GM21528 (cell line): ENCODE results near the gene ZSCAN5B.
"Not testable (repeated sequence)": the region's sequence is repeated elsewhere in the genome, so short reads cannot be mapped to it uniquely, and the experiment has no call there.

Experiments
- ATAC-seq: cut with Tn5 transposase; IDR thresholded peaks from one replicate; pipeline ENCODE4 v1.9.1; 2021; ENCODE audit warnings: mild to moderate bottlenecking, moderate library complexity; ENCODE audit not compliant: unreplicated experiment, low FRiP score

ZSCAN5B gene, protein sequence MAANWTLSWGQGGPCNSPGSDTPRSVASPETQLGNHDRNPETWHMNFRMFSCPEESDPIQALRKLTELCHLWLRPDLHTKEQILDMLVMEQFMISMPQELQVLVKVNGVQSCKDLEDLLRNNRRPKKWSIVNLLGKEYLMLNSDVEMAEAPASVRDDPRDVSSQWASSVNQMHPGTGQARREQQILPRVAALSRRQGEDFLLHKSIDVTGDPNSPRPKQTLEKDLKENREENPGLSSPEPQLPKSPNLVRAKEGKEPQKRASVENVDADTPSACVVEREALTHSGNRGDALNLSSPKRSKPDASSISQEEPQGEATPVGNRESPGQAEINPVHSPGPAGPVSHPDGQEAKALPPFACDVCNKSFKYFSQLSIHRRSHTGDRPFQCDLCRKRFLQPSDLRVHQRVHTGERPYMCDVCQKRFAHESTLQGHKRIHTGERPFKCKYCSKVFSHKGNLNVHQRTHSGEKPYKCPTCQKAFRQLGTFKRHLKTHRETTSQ

DNA sequence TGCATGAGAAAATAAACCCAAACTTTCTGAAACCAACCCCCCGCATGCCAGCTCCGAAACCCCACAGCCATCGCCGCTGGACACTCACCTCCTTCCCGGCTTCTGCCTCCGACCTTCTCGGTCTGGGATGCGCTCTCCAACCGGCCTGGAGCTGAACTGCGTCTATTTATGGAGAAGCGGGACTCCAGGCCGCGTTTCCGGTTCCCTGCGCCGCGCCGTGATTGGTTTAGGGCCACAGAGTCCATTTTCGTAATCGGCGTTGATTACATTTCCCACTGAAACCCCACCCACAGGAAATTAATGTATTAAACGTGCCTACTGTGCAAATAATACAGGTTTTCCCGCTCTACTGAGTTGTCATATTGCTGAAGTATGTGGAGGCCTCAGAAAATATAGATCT, at the start of gene ZSCAN5B:
Gene ZSCAN5B (minus strand): TSS at position 138 of the 400 bp plus-strand sequence. CDS start 4,731 bp downstream, outside the sequence.
- not testable (repeated sequence) for ATAC-seq

DNA sequence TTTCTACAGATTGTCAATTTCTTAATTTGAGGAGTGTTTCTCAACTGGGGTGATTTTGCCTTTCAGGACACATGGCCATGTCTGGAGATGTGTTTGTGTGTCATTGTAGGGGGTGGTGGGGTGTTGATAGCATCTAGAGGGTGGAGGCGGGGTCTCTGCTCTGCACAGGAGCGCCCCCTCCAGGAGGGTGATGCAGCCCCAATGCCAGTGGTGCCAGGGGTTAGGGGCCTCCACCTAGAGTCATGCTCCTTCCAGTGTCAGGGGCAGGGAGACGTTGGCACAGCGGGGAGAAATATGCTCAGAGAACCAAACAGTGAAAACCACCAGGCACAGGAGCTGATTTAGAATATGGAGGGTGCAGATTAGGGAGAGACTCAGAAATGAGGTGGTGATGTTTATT, 48.2 kb upstream of the ZSCAN5B start:
- ATAC-seq: not testable (repeated sequence)

DNA sequence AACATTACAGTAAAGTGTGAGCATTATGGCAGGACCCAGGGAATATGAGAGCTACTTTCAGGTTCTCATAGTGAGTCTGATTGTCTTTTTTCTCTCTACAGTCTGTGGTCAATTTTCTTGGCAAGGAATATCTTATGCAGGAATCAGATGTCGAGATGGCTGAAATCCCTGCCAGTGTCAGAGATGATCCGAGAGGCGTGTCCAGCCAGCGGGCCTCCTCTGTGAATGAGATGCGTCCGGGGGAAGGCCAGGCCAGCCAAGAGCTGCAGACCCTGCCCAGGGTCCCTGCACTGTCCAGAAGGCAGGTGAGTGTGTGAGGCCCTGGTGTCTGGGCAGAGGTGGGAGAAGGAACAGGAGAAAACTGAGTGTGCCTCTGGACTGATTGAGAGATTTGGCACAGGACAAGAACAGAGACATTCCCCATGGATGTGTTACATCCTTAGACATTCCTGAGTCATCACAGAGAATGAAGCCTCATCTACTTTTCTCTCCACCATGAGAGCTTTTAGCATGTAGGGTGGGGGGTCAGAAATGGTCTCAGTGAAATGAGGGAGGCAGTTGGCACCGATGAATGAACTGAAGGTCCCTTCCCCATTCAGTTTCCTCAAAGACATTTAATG, 47.6 kb upstream of the ZSCAN5B start:
- no peak for ATAC-seq

DNA sequence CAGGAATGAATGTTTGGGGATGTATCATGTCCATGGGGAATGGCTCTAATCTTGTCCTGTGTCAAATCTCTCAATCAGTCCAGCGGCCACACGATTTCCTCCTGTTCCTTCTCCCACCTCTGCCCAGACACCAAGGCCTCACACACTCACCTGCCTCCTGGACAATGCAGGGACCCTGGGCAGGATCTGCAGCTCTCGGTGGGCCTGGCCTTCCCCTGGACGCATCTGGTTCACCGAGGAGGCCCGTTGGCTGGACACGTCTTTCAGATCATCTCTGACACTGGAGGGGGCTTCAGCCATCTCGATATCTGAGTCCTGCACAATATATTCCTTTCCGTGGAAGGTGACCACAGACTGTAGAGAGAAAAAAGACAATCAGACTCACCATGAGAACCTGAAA, 25.9 kb upstream of the ZSCAN5B start:
- no peak for ATAC-seq

DNA sequence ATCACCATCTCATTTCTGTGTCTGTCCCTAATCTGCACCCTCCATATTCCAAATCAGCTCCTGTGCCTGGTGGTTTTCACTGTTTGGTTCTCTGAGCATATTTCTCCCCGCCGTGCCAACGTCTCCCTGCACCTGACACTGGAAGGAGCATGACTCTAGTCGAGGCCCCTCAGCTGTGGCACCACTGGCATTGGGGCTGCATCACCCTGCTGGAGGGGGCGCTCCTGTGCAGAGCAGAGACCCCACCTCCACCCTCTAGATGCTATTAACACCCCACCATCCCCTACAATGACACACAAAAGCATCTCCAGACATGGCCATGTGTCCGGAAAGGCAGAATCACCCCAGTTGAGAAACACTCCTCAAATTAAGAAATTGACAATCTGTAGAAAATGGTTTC, 25.3 kb upstream of the ZSCAN5B start:
- ATAC-seq: no peak

DNA sequence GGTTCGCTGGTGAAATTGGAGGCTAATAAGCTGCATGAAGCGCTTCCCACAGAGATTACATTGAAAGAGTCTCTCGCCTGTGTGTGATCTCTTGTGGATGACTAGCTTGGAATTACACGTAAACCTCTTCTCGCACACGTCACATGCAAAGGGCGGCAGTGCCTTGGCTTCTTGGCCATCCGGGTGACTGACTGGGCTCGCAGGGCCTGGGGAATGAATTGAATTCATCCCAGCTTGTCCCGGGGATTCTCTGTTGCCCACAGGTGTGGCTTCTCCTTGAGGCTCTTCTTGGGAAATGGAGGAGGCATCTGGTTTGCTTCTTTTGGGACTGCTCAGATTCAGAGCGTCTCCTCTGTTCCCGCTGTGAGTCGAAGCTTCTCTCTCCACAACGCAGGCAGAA, 24.3 kb upstream of the ZSCAN5B start:
- ATAC-seq: no peak

DNA sequence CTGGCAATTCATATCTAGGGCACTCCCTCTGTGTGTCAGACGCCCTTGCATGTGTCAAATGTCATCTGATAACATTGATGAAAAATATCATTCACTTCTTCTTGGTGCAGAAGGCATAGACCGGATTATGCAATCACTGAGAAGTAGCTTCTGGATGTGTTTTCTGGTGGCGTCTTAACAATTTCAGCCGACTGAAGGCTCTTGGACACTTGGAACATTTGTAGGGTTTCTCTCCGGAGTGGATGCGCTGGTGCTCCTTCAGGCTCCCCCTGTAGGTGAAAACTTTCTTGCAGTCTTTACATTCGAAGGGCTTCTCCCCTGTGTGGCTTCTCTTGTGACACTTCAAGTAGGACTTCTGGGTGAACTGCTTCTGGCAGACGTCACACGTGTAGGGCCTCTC, 23.9 kb upstream of the ZSCAN5B start:
- not testable (repeated sequence) for ATAC-seq

DNA sequence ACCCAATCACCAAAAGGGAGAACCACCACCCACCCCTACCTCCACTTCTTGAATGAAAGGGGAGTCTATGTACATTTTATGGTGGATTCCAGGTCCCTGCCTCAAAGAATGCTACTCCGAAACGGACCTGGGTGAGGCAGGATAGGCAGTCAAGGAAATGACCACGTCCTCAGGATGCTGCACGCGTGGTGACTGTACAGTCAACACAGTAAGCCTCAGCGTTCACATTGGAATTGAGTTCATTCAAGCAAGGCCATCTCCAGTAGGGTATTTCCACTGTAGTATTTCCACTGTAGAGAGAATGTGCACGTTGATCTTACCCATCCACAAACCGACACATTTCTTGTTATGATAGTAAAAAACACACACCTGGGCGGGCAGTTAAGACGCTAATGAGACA, 21.4 kb upstream of the ZSCAN5B start:
- ATAC-seq: no peak

DNA sequence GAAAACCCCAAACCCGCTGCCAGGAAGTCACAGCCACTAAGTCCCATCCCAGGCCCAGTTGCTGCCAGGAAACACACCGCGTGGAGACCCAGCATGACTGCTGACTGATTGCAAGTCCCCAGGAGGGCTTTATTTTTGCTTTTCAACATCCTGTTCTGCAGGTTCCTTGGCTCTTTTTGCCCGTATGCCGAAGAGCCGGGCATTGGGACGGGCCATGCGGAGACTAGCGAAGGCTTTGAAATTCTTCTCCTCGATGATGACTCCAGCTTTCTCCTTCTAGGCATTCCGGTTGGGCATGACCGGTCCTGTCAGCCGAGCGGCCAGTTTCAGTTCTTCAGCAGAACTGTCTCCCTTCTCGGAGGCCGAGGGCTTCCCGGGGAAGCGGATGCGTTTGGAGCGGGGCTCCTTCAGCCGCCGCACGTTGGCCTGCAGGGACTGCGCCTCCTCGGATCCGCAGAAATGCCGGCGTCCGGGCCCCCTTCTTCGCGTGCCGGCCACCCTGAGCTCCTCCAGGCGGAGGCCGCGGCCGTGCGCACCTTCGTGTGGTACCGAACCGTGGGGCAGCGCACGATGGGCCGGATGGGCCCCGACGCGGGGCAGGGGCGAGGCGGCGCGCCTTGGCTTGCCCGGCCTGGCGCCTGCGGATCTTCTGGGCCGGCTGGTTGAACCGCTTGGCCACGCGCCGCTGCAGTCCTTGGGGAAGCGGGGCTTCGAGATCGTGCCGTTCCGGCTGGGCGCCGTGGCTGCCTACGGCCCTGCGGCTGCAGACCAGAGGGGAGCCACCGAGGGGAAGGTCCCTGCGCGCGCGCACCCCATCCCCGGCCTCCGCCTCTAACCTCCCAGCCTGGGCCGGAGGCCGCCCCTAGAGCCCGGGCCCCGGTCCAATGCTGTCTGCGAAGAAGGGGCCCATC, 19.7 kb upstream of the ZSCAN5B start:
- ATAC-seq: no peak

DNA sequence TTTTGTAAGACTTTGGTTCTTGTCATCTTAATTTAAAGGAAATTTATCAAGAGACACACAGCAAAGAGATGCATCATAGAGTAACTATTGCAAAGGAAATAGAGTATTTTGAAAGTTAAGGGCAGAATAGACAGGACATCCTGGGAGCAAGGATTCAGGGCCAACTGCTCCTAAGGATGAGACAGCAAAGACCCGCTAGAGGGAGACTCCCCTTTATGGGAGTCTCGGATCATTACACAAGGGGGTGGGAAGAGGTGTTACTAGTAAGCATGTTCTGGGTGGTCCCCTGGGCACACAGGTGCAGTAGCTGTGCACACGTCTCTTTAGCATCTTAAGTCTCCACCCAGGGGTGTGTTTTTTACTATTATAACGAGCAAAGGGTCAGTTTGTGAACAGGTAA, 14.1 kb upstream of the ZSCAN5B start:
- ATAC-seq: no peak

DNA sequence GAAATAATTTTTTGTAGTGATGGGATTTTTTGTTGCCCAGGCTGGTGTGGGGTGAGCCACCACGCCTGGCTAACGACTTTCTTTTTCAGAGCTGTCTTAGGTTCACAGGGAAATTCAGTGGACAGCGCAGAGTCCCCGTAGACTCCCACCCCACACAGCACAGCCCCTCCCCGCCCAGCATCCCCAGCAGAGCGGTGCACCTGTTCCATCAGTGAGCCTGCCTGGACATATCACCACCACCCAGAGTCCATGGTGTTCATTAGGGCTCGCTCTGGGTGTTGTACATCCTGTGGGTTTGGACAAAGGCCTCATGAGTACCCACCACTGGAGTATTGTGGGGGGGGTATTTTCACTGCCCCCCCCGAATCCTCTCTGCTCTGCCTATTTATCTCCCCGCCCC, 12.5 kb upstream of the ZSCAN5B start:
- ATAC-seq: not testable (repeated sequence)

DNA sequence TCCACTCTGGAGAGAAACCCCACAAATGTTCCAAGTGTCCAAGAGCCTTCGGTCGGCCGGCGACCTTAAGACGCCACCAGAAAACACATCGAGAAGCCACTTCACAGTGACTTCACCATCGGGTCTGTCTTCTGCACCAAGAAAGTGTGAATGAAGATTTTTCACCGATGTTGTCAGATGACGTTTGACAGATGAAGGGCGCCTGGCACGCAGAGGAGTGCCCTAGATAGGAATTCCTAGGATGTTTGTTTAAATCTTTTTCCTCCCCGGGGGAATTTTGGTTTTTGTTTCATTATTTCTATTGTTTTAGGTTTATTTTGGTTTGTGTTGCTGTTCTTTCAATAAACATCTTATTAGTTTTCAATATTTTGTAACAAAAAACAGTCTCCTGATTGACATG, 11.5 kb upstream of the ZSCAN5B start:
- no peak for ATAC-seq

DNA sequence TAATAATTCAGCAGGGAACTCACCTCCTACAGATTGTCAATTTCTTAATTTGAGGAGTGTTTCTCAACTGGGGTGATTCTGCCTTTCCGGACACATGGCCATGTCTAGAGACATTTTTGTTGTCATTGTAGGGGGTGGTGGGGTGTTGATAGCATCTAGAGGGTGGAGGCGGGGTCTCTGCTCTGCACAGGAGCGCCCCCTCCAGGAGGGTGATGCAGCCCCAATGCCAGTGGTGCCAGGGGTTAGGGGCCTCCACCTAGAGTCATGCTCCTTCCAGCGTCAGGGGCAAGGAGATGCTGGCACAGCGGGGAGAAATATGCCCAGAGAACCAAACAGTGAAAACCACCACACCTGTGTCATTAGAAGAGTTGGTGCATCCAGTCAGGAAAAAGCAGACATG, 10.0 kb upstream of the ZSCAN5B start:
- ATAC-seq: not testable (repeated sequence)

DNA sequence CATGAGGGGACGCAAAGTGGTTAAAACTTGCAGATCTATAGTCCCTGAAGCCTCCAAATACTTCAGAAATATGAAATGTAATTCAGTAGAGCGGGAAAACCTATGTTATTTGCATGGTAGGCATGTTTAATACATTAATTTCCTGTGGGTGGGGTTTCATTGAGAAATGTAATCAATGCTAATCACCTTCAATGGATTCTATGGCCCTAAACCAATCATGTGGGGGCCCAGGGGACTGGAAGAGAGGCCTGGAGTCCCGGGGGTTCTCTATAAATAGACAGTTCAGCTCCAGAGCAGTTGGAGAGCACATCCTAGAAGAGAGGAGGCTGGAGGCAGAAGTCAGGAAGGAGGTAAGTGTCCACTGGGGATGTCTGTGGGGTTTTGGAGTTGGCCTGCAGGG, 4.4 kb upstream of the ZSCAN5B start, which contains the start of gene ZSCAN5C:
Gene ZSCAN5C (plus strand): TSS at position 301 of the 400 bp plus-strand sequence. CDS start 3,641 bp downstream, outside the sequence.
- ATAC-seq: no peak

DNA sequence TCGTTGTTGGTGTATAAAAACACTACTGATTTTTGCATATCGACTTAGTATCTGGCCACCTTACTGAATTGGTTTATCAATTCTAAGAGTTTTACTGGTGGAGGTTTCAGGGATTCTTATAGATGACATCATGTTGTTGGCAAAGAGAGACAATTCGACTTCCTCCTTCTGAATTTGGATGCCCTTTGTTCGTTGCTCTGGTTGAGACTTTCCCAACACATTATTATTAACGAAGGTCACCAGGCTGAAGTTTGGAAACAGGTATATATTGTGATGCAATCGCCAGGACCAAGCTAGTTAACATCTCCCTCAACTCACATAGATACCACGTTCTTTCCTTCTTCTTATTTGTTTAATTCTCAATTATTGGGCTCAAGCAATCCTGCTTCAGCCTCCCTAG, 2.1 kb upstream of the ZSCAN5B start:
- ATAC-seq: no peak

DNA sequence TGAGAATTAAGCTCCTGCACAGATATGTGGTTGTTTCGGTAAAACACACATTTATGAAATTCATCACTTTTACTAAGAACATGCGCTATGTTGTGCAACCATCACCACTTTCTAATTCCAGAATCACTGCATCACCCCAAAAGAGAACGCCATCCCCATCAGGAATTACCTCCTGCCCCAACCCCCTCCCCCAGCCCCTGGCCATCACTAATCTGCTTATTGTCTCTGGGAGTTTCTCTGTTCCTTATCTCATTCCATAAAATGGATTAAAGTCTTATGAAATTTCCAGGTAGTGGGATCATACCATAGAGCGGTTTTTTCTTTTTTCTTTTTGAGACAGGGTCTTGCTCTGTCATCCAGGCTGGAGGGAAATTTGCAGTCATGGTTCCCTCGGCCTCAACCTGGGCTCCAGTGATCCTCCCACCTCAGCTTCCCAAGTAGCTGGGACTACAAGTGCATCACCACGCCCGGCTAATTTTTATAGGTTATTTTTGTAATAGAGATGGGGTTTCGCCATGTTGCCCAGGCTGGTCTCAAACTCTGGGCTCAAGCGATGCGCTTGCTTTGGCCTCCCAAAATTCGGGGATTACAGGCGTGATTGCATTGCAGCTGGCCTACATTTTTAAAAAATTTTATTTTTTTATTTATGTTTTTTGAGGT, 3.5 kb downstream of the ZSCAN5B start:
- no peak for ATAC-seq

DNA sequence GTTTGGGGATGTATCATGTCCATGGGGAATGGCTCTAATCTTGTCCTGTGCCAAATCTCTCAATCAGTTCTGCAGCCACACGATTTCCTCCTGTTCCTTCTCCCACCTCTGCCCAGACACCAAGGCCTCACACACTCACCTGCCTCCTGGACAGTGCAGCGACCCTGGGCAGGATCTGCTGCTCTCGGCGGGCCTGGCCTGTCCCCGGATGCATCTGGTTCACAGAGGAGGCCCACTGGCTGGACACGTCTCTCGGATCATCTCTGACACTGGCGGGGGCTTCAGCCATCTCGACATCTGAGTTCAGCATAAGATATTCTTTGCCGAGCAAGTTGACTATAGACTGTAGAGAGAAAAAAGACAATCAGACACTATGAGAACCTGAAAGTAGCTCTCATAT, 5.9 kb downstream of the ZSCAN5B start:
- no peak for ATAC-seq

DNA sequence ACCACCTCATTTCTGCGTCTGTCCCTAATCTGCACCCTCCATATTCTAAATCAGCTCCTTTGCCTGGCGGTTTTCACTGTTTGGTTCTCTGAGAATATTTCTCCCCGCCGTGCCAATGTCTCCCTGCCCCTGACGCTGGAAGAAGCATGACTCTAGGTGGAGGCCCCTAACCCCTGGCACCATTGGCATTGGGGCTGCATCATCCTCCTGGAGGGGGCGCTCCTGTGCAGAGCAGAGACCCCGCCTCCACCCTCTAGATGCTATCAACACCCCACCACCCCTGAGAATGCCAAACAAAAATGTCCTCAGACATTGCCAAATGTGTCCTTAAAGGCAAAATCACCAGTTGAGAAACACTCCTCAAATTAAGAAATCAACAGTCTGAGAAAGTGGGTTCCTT, 6.5 kb downstream of the ZSCAN5B start:
- ATAC-seq: no peak

DNA sequence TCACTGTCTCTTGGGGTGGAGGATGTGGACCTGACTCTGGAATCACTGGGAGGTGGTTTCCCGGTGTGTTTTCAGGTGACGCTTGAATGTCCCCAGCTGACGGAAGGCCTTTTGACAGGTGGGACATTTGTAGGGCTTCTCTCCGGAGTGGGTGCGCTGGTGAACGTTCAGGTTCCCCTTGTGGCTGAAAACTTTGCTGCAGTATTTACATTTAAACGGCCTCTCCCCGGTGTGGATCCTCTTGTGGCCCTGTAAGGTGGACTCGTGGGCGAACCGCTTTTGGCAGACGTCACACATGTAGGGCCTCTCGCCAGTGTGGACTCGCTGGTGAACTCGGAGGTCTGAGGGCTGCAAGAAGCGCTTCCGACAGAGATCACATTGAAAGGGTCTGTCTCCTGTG, 7.8 kb downstream of the ZSCAN5B start:
- ATAC-seq: no peak

DNA sequence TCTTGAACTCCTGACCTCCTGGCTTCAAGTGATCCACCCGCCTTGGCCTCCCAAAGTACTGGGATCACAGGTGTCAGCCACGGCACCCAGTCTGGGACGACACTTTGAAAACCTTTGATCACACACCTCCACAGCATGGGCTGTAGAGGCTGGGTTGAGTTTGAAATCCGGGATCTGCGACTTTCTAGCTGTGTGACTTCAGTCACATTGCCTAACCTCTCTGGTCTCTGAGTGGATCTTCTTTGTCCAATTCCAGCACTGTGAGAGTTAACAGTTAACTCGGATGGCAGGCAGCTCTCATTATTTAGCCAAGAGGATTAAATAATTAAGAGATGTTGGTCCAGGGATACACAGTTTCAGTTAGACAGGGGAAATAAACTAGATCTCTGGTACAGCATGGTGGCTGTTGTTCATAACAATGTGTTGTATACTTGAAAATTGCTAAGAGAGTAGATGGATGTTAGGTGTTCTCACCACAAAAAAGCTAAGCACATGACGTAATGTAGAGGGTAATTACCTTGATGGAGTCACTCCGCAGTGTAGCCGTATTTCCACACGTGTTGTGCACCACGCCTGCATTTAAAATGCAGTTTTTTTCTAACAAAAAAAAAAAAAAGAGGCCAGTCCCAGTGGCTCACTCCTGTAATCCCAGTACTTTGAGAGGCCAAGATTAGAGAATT, 19.9 kb downstream of the ZSCAN5B start:
- no peak for ATAC-seq
